ENCODE results near the gene BMI1. TPM values are rescaled to one million over a fixed set of nuclear protein-coding genes. Genes with fewer than 3 reads are reported as not detected.
"Not testable (repeated sequence)": the region's sequence is repeated elsewhere in the genome, so short reads cannot be mapped to it uniquely, and the experiment has no call there.

BMI1 gene
- total RNA-seq, 1 experiment from 2014 or later = 81.1 TPM

DNA sequence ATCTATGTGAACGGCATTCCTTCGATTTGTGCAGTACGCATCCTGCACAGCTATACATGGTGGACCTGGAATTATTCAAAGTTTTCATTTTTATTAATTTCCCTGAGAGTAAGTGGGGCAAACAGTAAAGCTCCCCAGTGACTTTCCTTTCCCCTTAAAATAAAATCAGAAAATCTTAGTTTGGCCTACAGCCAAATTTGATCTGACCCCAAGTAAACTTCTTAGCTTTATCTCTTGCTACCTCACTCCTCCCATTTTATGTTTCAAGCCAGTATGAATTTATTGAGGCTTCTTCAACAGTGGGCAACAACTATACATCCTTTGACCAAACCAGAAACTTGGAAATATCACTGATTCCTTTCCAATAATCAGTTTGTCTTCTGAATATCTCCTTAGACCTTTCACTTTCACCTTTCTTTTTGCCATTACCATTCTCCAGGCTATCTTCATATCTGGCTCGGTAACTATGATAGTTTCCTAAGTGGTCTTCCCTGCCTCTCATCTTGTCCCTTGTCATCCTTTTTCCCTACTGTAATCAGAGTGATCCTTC lies 35.5 kb downstream of the BMI1 start (continued):
- TF ChIP-seq, protein P1, sequence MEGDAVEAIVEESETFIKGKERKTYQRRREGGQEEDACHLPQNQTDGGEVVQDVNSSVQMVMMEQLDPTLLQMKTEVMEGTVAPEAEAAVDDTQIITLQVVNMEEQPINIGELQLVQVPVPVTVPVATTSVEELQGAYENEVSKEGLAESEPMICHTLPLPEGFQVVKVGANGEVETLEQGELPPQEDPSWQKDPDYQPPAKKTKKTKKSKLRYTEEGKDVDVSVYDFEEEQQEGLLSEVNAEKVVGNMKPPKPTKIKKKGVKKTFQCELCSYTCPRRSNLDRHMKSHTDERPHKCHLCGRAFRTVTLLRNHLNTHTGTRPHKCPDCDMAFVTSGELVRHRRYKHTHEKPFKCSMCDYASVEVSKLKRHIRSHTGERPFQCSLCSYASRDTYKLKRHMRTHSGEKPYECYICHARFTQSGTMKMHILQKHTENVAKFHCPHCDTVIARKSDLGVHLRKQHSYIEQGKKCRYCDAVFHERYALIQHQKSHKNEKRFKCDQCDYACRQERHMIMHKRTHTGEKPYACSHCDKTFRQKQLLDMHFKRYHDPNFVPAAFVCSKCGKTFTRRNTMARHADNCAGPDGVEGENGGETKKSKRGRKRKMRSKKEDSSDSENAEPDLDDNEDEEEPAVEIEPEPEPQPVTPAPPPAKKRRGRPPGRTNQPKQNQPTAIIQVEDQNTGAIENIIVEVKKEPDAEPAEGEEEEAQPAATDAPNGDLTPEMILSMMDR (IDR thresholded peaks at IDR 0.05 in 2 of 3, conservative IDR thresholded peaks at IDR 0.05 in 1 of 3; ENCODE audit: borderline replicate concordance in 1 of 3, insufficient read depth in 1 of 3, low read depth in 2 of 3, low read length in 2 of 3) = no peak

DNA sequence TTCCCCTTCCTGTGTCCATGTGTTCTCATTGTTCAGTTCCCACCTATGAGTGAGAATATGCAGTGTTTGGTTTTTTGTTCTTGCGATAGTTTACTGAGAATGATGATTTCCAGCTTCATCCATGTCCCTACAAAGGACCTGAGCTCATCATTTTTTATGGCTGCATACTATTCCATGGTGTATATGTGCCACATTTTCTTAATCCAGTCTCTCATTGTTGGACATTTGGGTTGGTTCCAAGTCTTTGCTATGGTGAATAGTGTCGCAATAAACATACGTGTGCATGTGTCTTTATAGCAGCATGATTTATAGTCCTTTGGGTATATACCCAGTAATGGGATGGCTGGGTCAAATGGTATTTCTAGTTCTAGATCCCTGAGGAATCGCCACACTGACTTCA lies 36.9 kb downstream of the BMI1 start:
- CTCF ChIA-PET; H3K4me1 ChIP-seq (ENCODE audit: control insufficient read depth in 1 of 2, insufficient read depth in 2 of 2, low read length in 2 of 2); H2AFZ ChIP-seq (ENCODE audit: low read depth, low read length, poor library complexity, severe bottlenecking); H3K4me3 ChIP-seq (replicated peaks in 1 of 2; ENCODE audit: low read depth in 1 of 2, low read length in 2 of 2); H3K9ac ChIP-seq (ENCODE audit: low read length); H4K20me1 ChIP-seq (ENCODE audit: insufficient read depth); H3K79me2 ChIP-seq (ENCODE audit: insufficient read depth, low read length); BruUV-seq (replicated peaks); RAD21 ChIA-PET (ENCODE audit: low non-redundant PET in 1 of 2, low total read pairs in 2 of 2, uncharacterized antibody in 2 of 2, unreplicated experiment in 2 of 2); DNase-seq (ENCODE audit: low read depth, low spot score); H3K27me3 ChIP-seq (ENCODE audit: insufficient read depth, low read length); H3K9me2 ChIP-seq (ENCODE audit: insufficient read depth); H3K9me3 ChIP-seq (ENCODE audit: control insufficient read depth in 1 of 2, insufficient read depth in 1 of 2, low read depth in 1 of 2, low read length in 2 of 2); ATAC-seq; H3K27ac ChIP-seq (ENCODE audit: low read depth, low read length); H3K36me3 ChIP-seq (ENCODE audit: control insufficient read depth in 1 of 2, insufficient read depth in 2 of 2, low read length in 2 of 2); intact Hi-C loops (cut with micrococcal nuclease); POLR2A ChIA-PET; H3K4me2 ChIP-seq (ENCODE audit: low read length): not testable (repeated sequence)

DNA sequence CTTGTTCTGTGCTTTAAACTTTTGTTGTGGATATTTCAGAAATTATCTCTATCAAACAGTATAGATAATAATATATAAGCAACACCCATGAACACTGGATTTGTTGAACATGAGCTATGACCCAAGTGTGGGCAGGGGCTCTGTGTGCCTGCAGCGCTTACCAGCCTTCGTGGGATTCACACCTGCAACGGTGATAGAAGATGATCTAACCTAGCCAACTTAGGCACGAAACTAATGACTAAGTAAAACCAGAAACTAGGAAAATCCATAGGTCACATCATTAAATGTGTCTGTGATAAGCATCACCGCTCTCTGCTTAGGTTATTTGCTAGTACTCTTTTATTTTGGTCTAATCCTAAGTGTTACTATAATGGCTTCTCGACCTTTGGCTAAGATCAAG lies 42.4 kb downstream of the BMI1 start:
- Histone ChIP-seq H3K27me3 (ENCODE audit: insufficient read depth, low read length) (no peaks in the 10 kb centered on the region), H3K79me2 (ENCODE audit: insufficient read depth, low read length) (no peaks in the 10 kb centered on the region), H3K36me3 (ENCODE audit: control insufficient read depth in 1 of 2, insufficient read depth in 2 of 2, low read length in 2 of 2) (no peaks in the 10 kb centered on the region), H4K20me1 (ENCODE audit: insufficient read depth) (no peaks in the 10 kb centered on the region), H3K9me3 (ENCODE audit: control insufficient read depth in 1 of 2, insufficient read depth in 1 of 2, low read depth in 1 of 2, low read length in 2 of 2) (no peaks in the 10 kb centered on the region), H3K4me2 (ENCODE audit: low read length) (no peak overlapping the region), H3K9ac (ENCODE audit: low read length) (no peak overlapping the region), H2AFZ (ENCODE audit: low read depth, low read length, poor library complexity, severe bottlenecking) (no peak overlapping the region), H3K4me1 (ENCODE audit: control insufficient read depth in 1 of 2, insufficient read depth in 2 of 2, low read length in 2 of 2) (no peaks in the 10 kb centered on the region), H3K4me3 (replicated peaks in 1 of 2; ENCODE audit: low read depth in 1 of 2, low read length in 2 of 2) (no peak overlapping the region), H3K9me2 (ENCODE audit: insufficient read depth) (no peaks in the 10 kb centered on the region), H3K27ac (ENCODE audit: low read depth, low read length) (no peak overlapping the region)
- POLR2A ChIA-PET = no interaction called here
- no peak for TF ChIP-seq ZNF274 (IDR thresholded peaks at IDR 0.05; ENCODE audit: low read depth, low read length)
- no peak for TF ChIP-seq ELF1 (IDR thresholded peaks at IDR 0.05; ENCODE audit: borderline replicate concordance, low read depth)
- TF ChIP-seq, protein P2, sequence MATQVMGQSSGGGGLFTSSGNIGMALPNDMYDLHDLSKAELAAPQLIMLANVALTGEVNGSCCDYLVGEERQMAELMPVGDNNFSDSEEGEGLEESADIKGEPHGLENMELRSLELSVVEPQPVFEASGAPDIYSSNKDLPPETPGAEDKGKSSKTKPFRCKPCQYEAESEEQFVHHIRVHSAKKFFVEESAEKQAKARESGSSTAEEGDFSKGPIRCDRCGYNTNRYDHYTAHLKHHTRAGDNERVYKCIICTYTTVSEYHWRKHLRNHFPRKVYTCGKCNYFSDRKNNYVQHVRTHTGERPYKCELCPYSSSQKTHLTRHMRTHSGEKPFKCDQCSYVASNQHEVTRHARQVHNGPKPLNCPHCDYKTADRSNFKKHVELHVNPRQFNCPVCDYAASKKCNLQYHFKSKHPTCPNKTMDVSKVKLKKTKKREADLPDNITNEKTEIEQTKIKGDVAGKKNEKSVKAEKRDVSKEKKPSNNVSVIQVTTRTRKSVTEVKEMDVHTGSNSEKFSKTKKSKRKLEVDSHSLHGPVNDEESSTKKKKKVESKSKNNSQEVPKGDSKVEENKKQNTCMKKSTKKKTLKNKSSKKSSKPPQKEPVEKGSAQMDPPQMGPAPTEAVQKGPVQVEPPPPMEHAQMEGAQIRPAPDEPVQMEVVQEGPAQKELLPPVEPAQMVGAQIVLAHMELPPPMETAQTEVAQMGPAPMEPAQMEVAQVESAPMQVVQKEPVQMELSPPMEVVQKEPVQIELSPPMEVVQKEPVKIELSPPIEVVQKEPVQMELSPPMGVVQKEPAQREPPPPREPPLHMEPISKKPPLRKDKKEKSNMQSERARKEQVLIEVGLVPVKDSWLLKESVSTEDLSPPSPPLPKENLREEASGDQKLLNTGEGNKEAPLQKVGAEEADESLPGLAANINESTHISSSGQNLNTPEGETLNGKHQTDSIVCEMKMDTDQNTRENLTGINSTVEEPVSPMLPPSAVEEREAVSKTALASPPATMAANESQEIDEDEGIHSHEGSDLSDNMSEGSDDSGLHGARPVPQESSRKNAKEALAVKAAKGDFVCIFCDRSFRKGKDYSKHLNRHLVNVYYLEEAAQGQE (IDR thresholded peaks at IDR 0.05; ENCODE audit: low read depth) = no peak
- TF ChIP-seq YY1 (IDR thresholded peaks at IDR 0.05; ENCODE audit: extremely low read depth, insufficient replicate concordance, low read depth, low read length) = no peak
- TF ChIP-seq, protein P3, sequence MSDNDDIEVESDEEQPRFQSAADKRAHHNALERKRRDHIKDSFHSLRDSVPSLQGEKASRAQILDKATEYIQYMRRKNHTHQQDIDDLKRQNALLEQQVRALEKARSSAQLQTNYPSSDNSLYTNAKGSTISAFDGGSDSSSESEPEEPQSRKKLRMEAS (IDR thresholded peaks at IDR 0.05) = no peak
- no peak for TF ChIP-seq RAD21 (IDR thresholded peaks at IDR 0.05; ENCODE audit: low read depth)
- TF ChIP-seq EZH2 (IDR thresholded peaks at IDR 0.05) = no peak
- TF ChIP-seq EGR1 (IDR thresholded peaks at IDR 0.05; ENCODE audit: low read depth) = no peak
- no peak for TF ChIP-seq CEBPB (IDR thresholded peaks at IDR 0.05; ENCODE audit: low read depth)
- no peak for TF ChIP-seq POLR2AphosphoS5 (IDR thresholded peaks at IDR 0.05; ENCODE audit: low read depth, low read length)
- RAD21 ChIA-PET (ENCODE audit: low non-redundant PET in 1 of 2, low total read pairs in 2 of 2, uncharacterized antibody in 2 of 2, unreplicated experiment in 2 of 2) = no interaction called here
- ATAC-seq (no peak), DNase-seq (ENCODE audit: low read depth, low spot score) (no peak)
- CTCF ChIA-PET = no interaction called here
- intact Hi-C loops (cut with micrococcal nuclease) = no loop called here
- no TSS peak for BruUV-seq (replicated peaks)
